Natural killer cell treated with Interleukin-12 subunit alpha and Interleukin-12 subunit beta and Interleukin-15 and Interleukin-18, amount 100 ng/mL, for 72 hours (primary cell): Measurements from ENCODE around the gene KCTD6. TPM values are rescaled to one million over a fixed set of nuclear protein-coding genes. Genes with fewer than 3 reads are reported as not detected.

Experiments used
- ATAC-seq, 2 donors: fragments of 150-1000 bp; cut with Tn5 transposase in 1 of 2; sonication (Bioruptor Pico), chemical (Tn5 transposase) in 1 of 2; 2 replicates each; pipeline ENCODE4 v1.10.0; 2021
- DNase-seq: peaks from one replicate; pipeline ENCODE4 v3.0.0; 2022; ENCODE audit warnings: low spot score
- H3K27ac Mint-ChIP-seq, 2 donors: 1 replicate in 1 of 2; 2 replicates in 1 of 2; pipeline ENCODE4 v1.8.0; 2022; ENCODE audit warnings: mixed read lengths in 2 of 2, mild to moderate bottlenecking in 1 of 2, moderate library complexity in 1 of 2
- H3K27me3 Mint-ChIP-seq, 2 donors: 1 replicate in 1 of 2; 2 replicates in 1 of 2; pipeline ENCODE4 v1.8.0; 2022; ENCODE audit warnings: mixed read lengths in 2 of 2
- H3K36me3 Mint-ChIP-seq: one replicate; pipeline ENCODE4 v1.8.0; 2022; ENCODE audit warnings: mixed read lengths
- H3K4me1 Mint-ChIP-seq, 2 donors: 1 replicate in 1 of 2; 2 replicates in 1 of 2; pipeline ENCODE4 v1.8.0; 2022; ENCODE audit warnings: low read depth in 2 of 2, mixed read lengths in 2 of 2, mild to moderate bottlenecking in 1 of 2
- H3K4me3 Mint-ChIP-seq: one replicate; pipeline ENCODE4 v1.8.0; 2022; ENCODE audit warnings: mixed read lengths
- H3K9me3 Mint-ChIP-seq: 2 replicates; pipeline ENCODE4 v1.8.0; 2022; ENCODE audit warnings: mixed read lengths
- total RNA-seq, 2 donors: library from RNA; stranded (reverse); gene quantifications; one replicate each; pipeline ENCODE4 v1.2.3, GENCODE V29; 2022

The KCTD6 gene
- total RNA-seq, 2 donors from 2014 or later, result 4.0 to 5.3 TPM

- no peak for DNase-seq
- H3K27me3 Mint-ChIP-seq, result peaks cover 0 to 3% of the 10 kb centered on the region in 2 donors
- no peaks in the 10 kb centered on the region for H3K9me3 Mint-ChIP-seq
- peaks cover 28 to 34% of the 10 kb centered on the region in 2 donors for H3K4me1 Mint-ChIP-seq
- H3K4me3 Mint-ChIP-seq, result peak overlapping the region; percentile 94
- no peaks in the 10 kb centered on the region for H3K36me3 Mint-ChIP-seq
- no peak for ATAC-seq
- H3K27ac Mint-ChIP-seq, result peak overlapping the region in 1 of 2 donors; percentile 11
These were observed 2.2 kb downstream of the KCTD6 start for GRCh38 chr3:58494107-58494506.

DNA sequence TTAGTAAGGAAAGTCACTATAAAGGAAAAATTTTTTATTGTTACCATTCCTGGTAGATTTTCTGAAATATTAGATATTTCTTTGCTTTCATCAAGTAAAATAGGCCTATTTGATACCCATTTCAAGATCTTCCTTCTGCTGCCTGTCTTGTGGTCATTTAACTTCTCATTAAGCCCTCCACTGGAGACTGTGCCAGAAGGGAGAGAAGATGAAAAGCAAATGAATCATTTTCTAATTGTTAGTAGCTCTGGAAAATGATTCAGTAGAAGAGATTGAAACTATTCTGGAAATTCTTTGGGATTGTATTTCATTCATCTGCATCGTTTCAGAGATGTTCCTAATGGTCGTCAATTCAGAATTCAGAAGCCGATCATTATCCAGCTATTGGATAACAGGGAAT, 3.2 kb downstream of the KCTD6 start:
- DNase-seq (no peak), ATAC-seq (no peak)
- Mint-ChIP-seq H3K36me3 (no peaks in the 10 kb centered on the region), H3K27ac (no peak overlapping the region), H3K4me1 (peaks cover 28 to 34% of the 10 kb centered on the region in 2 donors), H3K4me3 (no peak overlapping the region), H3K27me3 (peaks cover 0 to 3% of the 10 kb centered on the region in 2 donors), H3K9me3 (no peaks in the 10 kb centered on the region)

- no peak overlapping the region for H3K4me3 Mint-ChIP-seq
- H3K27me3 Mint-ChIP-seq, result peaks cover 0 to 2% of the 10 kb centered on the region in 2 donors
- no peaks in the 10 kb centered on the region for H3K9me3 Mint-ChIP-seq
- H3K4me1 Mint-ChIP-seq, result peaks cover 25 to 28% of the 10 kb centered on the region in 2 donors
- no peak overlapping the region for H3K27ac Mint-ChIP-seq
- peaks cover 5% of the 10 kb centered on the region for H3K36me3 Mint-ChIP-seq
- DNase-seq (no peak), ATAC-seq (no peak)
These were observed 4.4 kb downstream of the KCTD6 start for GRCh38 chr3:58496206-58496857.

DNA sequence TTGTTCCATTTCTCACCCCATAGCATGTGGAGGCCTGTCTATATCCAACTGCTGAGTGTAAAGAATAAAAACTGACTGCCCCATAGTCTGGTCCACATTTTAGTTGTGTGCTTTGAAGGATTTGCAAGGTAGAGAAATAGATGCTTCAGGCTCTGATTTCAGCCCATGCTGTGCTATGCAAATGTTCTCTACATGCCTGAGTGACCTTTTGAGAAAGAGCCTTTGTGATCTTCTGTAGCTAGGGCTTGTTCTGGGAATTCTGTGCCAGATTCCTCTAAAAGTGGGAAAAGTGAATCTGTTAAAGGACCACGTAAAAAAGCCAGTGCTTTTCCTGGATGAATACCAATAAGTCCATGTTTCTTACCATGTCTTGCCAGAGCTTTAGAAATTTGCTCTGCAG, 5.2 kb downstream of the KCTD6 start:
- no peak overlapping the region for H3K4me3 Mint-ChIP-seq
- H3K27me3 Mint-ChIP-seq, result no peaks in the 10 kb centered on the region
- peaks cover 22 to 25% of the 10 kb centered on the region in 2 donors for H3K4me1 Mint-ChIP-seq
- DNase-seq, result no peak
- peaks cover 5% of the 10 kb centered on the region for H3K36me3 Mint-ChIP-seq
- no peak for ATAC-seq
- no peaks in the 10 kb centered on the region for H3K9me3 Mint-ChIP-seq
- no peak overlapping the region for H3K27ac Mint-ChIP-seq

DNA sequence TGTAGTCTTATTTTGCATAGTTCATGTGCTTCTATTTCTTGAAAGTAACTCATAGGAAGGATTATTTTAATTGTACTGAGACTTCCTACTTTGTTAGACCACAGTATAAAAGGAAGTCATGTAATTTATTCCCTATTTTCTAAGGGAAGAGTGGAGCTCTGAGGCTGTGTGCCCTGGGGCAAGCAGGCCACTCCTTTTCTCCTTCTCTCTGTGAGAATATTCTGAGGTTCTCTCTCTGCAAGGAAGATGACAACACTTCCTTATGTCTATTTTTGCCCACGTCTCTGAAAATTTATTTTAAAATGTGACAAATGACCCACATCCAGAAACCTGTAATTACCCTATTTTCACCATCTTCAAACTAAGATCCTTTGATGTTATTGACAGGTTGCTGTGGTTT, 11.0 kb downstream of the KCTD6 start:
- H3K27me3 Mint-ChIP-seq, result no peaks in the 10 kb centered on the region
- DNase-seq (no peak), ATAC-seq (no peak)
- H3K9me3 Mint-ChIP-seq, result no peaks in the 10 kb centered on the region
- H3K4me1 Mint-ChIP-seq, result peaks cover 9 to 10% of the 10 kb centered on the region in 2 donors
- H3K36me3 Mint-ChIP-seq, result peaks cover 5% of the 10 kb centered on the region
- no peak overlapping the region for H3K4me3 Mint-ChIP-seq
- H3K27ac Mint-ChIP-seq, result no peak overlapping the region

GRCh38 chr3:58507356-58508078, 15.6 kb downstream of the KCTD6 start:
- Mint-ChIP-seq H3K4me1 (peaks cover 8 to 11% of the 10 kb centered on the region in 2 donors), H3K27me3 (no peaks in the 10 kb centered on the region), H3K9me3 (no peaks in the 10 kb centered on the region), H3K4me3 (no peak overlapping the region), H3K27ac (no peak overlapping the region), H3K36me3 (no peaks in the 10 kb centered on the region)
- peak in 1 of 2 donors; percentile 53 for ATAC-seq
- no peak for DNase-seq

GRCh38 chr3:58508437-58508836, 16.5 kb downstream of the KCTD6 start:
- no peaks in the 10 kb centered on the region for H3K27me3 Mint-ChIP-seq
- no peak overlapping the region for H3K4me3 Mint-ChIP-seq
- no peaks in the 10 kb centered on the region for H3K36me3 Mint-ChIP-seq
- no peak for ATAC-seq
- H3K9me3 Mint-ChIP-seq, result no peaks in the 10 kb centered on the region
- H3K27ac Mint-ChIP-seq, result no peak overlapping the region
- H3K4me1 Mint-ChIP-seq, result peaks cover 8 to 11% of the 10 kb centered on the region in 2 donors
- no peak for DNase-seq

DNA sequence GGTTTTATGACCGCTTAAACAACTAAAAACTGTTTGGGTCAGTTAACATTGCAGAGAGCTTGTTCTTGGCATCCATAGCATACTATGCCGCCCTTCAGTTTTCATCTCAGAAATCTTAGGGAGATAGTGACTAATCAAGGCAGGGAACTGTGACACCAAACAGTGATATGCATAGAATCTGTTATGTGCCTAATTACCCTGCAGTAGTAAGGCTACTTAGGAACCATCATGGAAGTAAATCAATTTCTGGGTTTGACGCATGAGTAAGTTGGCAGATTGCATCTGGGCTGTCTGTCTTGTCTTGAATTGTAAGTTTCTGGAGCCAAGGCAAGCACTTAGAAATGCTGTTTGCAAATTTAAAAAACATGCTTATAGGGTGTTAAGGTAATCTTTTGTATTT, 22.5 kb downstream of the KCTD6 start:
- Mint-ChIP-seq H3K4me3 (no peak overlapping the region), H3K27ac (no peak overlapping the region), H3K36me3 (no peaks in the 10 kb centered on the region), H3K4me1 (no peaks in the 10 kb centered on the region), H3K9me3 (no peaks in the 10 kb centered on the region), H3K27me3 (no peaks in the 10 kb centered on the region)
- DNase-seq (no peak), ATAC-seq (no peak)

GRCh38 chr3:58518291-58518789, 26.4 kb downstream of the KCTD6 start:
- H3K4me1 Mint-ChIP-seq, result no peaks in the 10 kb centered on the region
- H3K27me3 Mint-ChIP-seq, result no peaks in the 10 kb centered on the region
- ATAC-seq (no peak), DNase-seq (no peak)
- no peak overlapping the region for H3K4me3 Mint-ChIP-seq
- H3K9me3 Mint-ChIP-seq, result no peaks in the 10 kb centered on the region
- H3K27ac Mint-ChIP-seq, result no peak overlapping the region
- H3K36me3 Mint-ChIP-seq, result no peaks in the 10 kb centered on the region

GRCh38 chr3:58519668-58520402, 27.9 kb downstream of the KCTD6 start:
- Mint-ChIP-seq H3K9me3 (no peaks in the 10 kb centered on the region), H3K36me3 (no peaks in the 10 kb centered on the region), H3K4me1 (no peaks in the 10 kb centered on the region), H3K27me3 (no peaks in the 10 kb centered on the region), H3K27ac (no peak overlapping the region), H3K4me3 (no peak overlapping the region)
- no peak for DNase-seq
- no peak for ATAC-seq

GRCh38 chr3:58520403-58521335, 28.8 kb downstream of the KCTD6 start:
- peak; percentile 55 to 57 for ATAC-seq
- Mint-ChIP-seq H3K27ac (no peak overlapping the region), H3K27me3 (no peaks in the 10 kb centered on the region), H3K36me3 (no peaks in the 10 kb centered on the region), H3K9me3 (no peaks in the 10 kb centered on the region), H3K4me3 (no peak overlapping the region), H3K4me1 (no peaks in the 10 kb centered on the region)
- no peak for DNase-seq

DNA sequence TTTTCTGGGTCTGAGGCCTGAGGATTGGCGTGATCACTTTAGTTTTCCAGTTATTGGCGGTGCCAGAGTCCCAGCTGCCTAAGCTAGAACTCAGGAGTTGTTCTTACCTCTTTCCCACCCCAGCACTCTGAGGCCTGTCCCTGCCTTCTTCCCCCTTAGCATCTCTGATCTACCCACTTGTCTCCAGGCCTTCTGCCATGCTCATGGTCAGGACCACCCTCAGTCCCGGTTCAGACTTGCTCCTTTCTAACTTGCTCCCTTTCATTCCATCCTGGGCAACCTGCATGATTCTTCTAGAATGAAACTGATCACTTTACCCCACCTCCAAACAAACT, 29.4 kb downstream of the KCTD6 start:
- Mint-ChIP-seq H3K27me3 (no peaks in the 10 kb centered on the region), H3K9me3 (no peaks in the 10 kb centered on the region), H3K27ac (no peak overlapping the region), H3K4me3 (no peak overlapping the region), H3K4me1 (no peaks in the 10 kb centered on the region), H3K36me3 (no peaks in the 10 kb centered on the region)
- ATAC-seq, result peak in 1 of 2 donors; percentile 16
- no peak for DNase-seq

DNA sequence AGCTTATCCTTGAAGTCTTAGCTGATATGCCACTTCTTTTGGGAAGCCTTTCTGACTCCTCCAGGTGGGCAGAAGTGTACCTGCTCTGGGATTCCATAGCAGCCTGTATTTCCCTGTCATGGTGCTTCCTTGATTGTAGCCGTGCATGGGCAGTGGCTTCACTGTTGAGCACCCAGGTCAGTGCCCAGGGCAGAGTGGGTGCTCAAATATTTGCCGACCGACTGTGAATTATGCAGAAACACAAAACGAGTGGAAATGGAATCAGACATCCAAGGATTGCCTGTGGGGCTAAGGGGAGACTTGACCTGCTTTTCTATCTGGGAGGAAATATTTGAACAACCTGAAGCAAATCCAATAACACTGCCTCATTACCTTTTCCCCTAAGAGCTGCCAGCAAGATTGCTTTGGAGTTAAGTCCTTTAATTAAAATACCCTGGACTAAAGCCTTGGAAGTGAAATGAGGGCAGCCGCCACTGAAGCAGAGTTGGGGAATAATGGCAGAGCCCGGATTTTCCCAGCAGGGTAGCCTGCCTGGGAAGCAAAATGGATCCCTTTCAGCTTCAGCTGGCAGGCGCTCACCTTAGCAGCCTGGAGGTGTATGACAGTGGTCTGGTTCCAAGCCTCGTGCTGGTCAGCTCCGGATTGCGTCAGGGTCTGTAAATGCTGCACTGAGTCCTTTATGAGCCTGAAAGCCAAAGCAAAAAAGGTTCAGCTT, 30.2 kb downstream of the KCTD6 start:
- H3K4me1 Mint-ChIP-seq, result no peaks in the 10 kb centered on the region
- no peak overlapping the region for H3K27ac Mint-ChIP-seq
- no peaks in the 10 kb centered on the region for H3K9me3 Mint-ChIP-seq
- ATAC-seq (no peak), DNase-seq (no peak)
- H3K27me3 Mint-ChIP-seq, result no peaks in the 10 kb centered on the region
- no peak overlapping the region for H3K4me3 Mint-ChIP-seq
- no peaks in the 10 kb centered on the region for H3K36me3 Mint-ChIP-seq
